Activated T-cell treated with anti-CD3 and anti-CD28 coated beads, Interleukin-2, amount 50 U/mL, for 4 hours (primary cell): ENCODE measurements around the gene PNO1. TPM values are rescaled to one million over a fixed set of nuclear protein-coding genes. Genes with fewer than 3 reads are reported as not detected.

Source experiments
- total RNA-seq, 3 donors: library from RNA; stranded (reverse); gene quantifications; one replicate each; pipeline ENCODE4 v1.2.1, GENCODE V29; 2021

PNO1 gene
- total RNA-seq, 3 donors from 2014 or later = 65.8 to 73.7 (median 72.4) TPM

Other genes starting within 250 kb of the PNO1 start
- 10 to 100 TPM; 25.1 to 41.2 (median 27.1) TPM for gene C1D, start 94.9 kb upstream of the PNO1 start, total RNA-seq
- 10 to 100 TPM; 73.5 to 84.0 (median 74.2) TPM for gene PPP3R1, start 94.6 kb downstream of the PNO1 start, total RNA-seq
- gene CNRIP1, start 162.1 kb downstream of the PNO1 start, total RNA-seq = under 1 TPM in 2 of 3 donors, not detected in 1; 0.11 to 0.13 TPM
- gene PLEK, start 207.4 kb downstream of the PNO1 start, total RNA-seq = 1 to 10 TPM; 2.6 to 7.8 (median 7.8) TPM